Coronary artery (tissue), 2 donors: ENCODE measurements around the gene CDS2.

Experiments used
- DNase-seq: peaks from one replicate; pipeline ENCODE4 v3.0.0-alpha.2; 2017; ENCODE audit warnings: low spot score
- H3K27ac ChIP-seq, 2 donors: fragments of 200-600 bp; sonication (generic); one replicate each; pipeline ENCODE4 v1.5.1; 2016 to 2019
- H3K4me3 ChIP-seq: fragments of 200-600 bp; sonication (generic); 2 replicates; pipeline ENCODE4 v1.5.1; 2016; ENCODE audit warnings: mild to moderate bottlenecking, moderate library complexity
- TF ChIP-seq, protein P1 (sequence below): fragments of 200-600 bp; sonication (generic); IDR thresholded peaks from one replicate; pipeline ENCODE4 v1.5.1; 2019; ENCODE audit warnings: antibody characterized with exemption

Gene CDS2

DNA sequence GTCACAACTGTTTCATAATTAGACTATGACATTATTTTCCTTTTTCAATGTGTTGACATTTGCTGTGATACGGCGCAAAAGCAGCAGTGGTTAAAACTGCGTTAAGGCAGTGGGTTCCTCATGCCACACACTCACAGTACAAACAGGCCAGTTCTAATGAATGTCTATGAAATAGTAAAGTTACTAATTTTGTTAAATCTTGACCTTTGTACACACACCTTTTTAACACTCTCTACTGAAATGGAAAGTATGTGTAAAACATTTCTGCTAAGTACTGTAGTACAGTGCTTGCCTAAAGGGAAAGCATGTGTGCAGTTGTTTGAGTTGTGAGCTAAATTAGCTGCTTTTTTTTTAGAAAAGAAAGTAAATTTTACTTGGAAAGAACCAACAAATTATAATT, 60.3 kb downstream of the CDS2 start:
- H3K4me3 ChIP-seq: no peak overlapping the region
- H3K27ac ChIP-seq: no peak overlapping the region
- no peak for DNase-seq
- TF ChIP-seq, protein P1, sequence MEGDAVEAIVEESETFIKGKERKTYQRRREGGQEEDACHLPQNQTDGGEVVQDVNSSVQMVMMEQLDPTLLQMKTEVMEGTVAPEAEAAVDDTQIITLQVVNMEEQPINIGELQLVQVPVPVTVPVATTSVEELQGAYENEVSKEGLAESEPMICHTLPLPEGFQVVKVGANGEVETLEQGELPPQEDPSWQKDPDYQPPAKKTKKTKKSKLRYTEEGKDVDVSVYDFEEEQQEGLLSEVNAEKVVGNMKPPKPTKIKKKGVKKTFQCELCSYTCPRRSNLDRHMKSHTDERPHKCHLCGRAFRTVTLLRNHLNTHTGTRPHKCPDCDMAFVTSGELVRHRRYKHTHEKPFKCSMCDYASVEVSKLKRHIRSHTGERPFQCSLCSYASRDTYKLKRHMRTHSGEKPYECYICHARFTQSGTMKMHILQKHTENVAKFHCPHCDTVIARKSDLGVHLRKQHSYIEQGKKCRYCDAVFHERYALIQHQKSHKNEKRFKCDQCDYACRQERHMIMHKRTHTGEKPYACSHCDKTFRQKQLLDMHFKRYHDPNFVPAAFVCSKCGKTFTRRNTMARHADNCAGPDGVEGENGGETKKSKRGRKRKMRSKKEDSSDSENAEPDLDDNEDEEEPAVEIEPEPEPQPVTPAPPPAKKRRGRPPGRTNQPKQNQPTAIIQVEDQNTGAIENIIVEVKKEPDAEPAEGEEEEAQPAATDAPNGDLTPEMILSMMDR: no peak

GRCh38 chr20:5188736-5189135, 61.9 kb downstream of the CDS2 start:
- no peak for DNase-seq
- TF ChIP-seq, protein P1: no peak
- no peak overlapping the region for H3K27ac ChIP-seq
- H3K4me3 ChIP-seq: no peak overlapping the region

DNA sequence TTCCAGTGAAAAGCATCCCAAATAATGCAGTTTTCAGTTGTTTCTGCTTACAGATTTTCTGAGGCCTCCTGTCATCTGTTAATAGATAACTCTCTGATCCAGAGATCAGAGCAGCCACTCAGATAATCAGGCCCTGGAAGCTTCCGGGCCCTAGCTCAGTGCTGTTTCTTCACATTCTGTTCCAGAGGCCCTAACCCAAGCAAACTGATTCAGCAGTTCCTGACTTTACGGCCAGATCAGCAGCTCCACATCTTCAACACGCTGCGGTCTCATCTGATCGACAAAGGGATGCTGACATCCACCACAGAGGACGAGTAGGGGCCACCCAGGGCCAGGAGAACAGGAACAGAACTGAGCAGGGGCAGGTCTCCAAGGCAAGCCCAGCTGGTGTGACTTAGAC, 63.1 kb downstream of the CDS2 start:
- no peak overlapping the region for H3K27ac ChIP-seq
- TF ChIP-seq, protein P1: no peak
- no peak for DNase-seq
- no peak overlapping the region for H3K4me3 ChIP-seq

DNA sequence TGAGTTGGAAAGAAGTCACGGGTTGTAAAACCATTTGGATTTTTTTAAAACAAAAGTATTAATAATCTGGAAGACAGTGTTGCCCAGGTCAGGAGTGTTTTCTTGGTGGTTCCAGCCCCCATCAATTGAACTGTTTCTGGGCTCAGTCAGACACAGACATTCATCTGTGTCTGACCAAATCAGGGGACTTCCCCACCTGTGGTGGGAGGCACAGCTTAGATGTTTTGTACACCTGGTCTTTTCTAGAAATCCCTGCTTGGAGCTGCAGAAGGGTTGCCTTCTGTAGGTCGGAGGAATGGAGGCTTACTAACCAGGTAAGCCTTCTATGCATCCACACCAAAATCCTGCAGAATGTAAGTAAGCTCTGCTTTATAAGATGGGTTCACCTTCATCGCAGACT, 63.6 kb downstream of the CDS2 start:
- Histone ChIP-seq H3K4me3 (no peak overlapping the region), H3K27ac (no peak overlapping the region)
- TF ChIP-seq, protein P1: no peak
- no peak for DNase-seq

DNA sequence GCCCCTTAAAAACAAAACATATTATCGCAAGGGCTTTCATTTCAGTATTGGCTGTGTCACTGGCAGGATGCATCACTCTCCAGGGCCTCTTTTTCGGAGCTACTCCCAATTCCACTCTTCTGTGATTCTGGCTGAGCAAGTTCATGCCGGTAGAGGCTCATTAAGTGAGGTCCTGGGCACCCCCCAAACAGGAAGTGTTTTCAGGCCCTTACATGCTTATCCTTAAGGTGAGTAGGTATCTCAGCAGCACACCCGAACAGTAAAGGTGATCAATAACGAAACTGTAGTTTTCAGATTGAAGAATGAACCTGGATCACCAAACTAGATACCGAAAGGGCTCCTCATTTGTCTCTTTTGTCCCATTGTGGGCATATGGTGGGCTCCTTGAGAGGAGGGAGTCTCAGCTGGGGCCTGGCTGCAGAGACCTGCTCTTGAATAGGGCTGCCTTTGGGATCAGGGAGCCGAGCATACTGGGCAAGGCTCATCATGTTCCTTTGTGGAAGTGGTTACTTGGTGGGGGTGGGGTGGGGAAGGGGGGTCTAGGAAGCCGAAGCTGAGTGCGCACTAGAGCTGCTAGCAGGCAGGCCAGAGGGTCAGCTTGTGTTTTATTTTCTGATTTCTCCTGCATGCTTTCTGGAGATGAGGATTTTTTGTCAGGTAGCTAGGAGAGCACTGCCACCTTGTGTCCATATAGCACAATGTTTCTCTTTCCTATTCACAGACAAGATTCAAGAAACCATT, 65.2 kb downstream of the CDS2 start:
- H3K27ac ChIP-seq: peak overlapping the region in 1 of 2 donors; percentile 66
- TF ChIP-seq, protein P1: peak; percentile 45
- H3K4me3 ChIP-seq: no peak overlapping the region
- no peak for DNase-seq

GRCh38 chr20:5192570-5193431, 66.0 kb downstream of the CDS2 start:
- TF ChIP-seq, protein P1: no peak
- Histone ChIP-seq H3K4me3 (no peak overlapping the region), H3K27ac (no peak overlapping the region)
- no peak for DNase-seq
